Activated CD8-positive, alpha-beta memory T cell treated with anti-CD3 and anti-CD28 coated beads for 48 hours (primary cell): ENCODE results near the gene ERCC3.
A peak's percentile ranks its signal among the peaks of the same experiment; 100 is the strongest.
"Not testable (repeated sequence)": the region's sequence is repeated elsewhere in the genome, so short reads cannot be mapped to it uniquely, and the experiment has no call there.

Experiments
- DNase-seq, 3 experiments: peaks; one replicate each; pipeline ENCODE4 v3.0.0-alpha.2; 2020; ENCODE audit warnings: low read depth in 2 of 3, low spot score in 2 of 3

ERCC3 gene

GRCh38 chr2:127226520-127227263 is 67.3 kb downstream of the ERCC3 start:
- peak in 1 of 3 experiments; percentile 9 for DNase-seq

GRCh38 chr2:127226132-127226519 is 67.8 kb downstream of the ERCC3 start:
- DNase-seq: no peak

GRCh38 chr2:127225186-127225960 is 68.6 kb downstream of the ERCC3 start:
- DNase-seq: no peak

GRCh38 chr2:127224135-127224534 is 69.8 kb downstream of the ERCC3 start:
- DNase-seq: not testable (repeated sequence)

GRCh38 chr2:127220768-127221527 is 73.0 kb downstream of the ERCC3 start:
- no peak for DNase-seq

GRCh38 chr2:127220102-127220767 is 73.7 kb downstream of the ERCC3 start, which contains the start of gene CYP27C1:
TSS of gene CYP27C1 (minus strand) at chr2:127220299. CDS start at chr2:127220270, 29 bp downstream.
- no peak for DNase-seq

- no peak for DNase-seq
Observed at GRCh38 chr2:127219171-127220070, 74.5 kb downstream of the ERCC3 start.

GRCh38 chr2:127218812-127219170 is 75.2 kb downstream of the ERCC3 start:
- no peak for DNase-seq

GRCh38 chr2:127217470-127218325 is 76.2 kb downstream of the ERCC3 start:
- no peak for DNase-seq

GRCh38 chr2:127216593-127216992 is 77.4 kb downstream of the ERCC3 start:
- no peak for DNase-seq

GRCh38 chr2:127216095-127216494 is 77.8 kb downstream of the ERCC3 start:
- no peak for DNase-seq

- DNase-seq: not testable (repeated sequence)
Observed at GRCh38 chr2:127214201-127214600, 79.7 kb downstream of the ERCC3 start.

GRCh38 chr2:127208313-127208712 is 85.6 kb downstream of the ERCC3 start:
- DNase-seq: no peak
